Dermis blood vessel endothelial cell (primary cell): ENCODE measurements around the gene CGB8. TPM values are rescaled to one million over a fixed set of nuclear protein-coding genes. Genes with fewer than 3 reads are reported as not detected.

Experiments used
- DNase-seq: peaks from one replicate; pipeline ENCODE4 v3.0.0; 2010
- total RNA-seq: library from RNA; depleted of rRNA; stranded (reverse); fragments of >200 nt; gene quantifications from 2 replicates; pipeline ENCODE4 v1.2.3, GENCODE V29; 2014

CGB8 gene
- total RNA-seq, 1 donor from 2014 or later: not detected

- DNase-seq: no peak
These were observed 43.8 kb downstream of the CGB8 start for GRCh38 chr19:49004964-49005614.

GRCh38 chr19:49004133-49004532 is 44.8 kb downstream of the CGB8 start:
- DNase-seq: no peak

- DNase-seq: peak; percentile 87
These were observed 49.2 kb downstream of the CGB8 start for GRCh38 chr19:48999481-49000325.

DNA sequence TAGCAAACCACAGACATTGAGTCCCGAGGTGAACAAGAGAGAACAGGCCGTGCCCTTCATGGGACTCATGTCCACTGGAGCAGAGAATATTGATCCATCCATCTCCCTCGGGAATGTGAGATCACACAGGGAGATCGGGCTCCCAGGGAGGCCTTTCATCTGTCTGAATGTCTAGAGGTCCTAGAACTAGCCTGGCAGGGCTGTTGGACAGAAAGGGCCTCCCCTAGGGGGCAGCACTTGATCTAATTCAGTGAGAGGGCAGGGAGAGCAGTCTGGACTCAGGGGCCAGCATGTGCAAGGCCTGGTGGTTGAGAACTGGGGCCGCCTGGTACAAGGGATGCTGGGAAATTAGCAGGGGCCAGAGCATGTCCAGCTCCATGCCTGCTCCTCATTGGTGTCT is 50.9 kb downstream of the CGB8 start:
- peak; percentile 79 for DNase-seq

Other genes starting within 250 kb of the CGB8 start
- gene BCAT2, start 238.1 kb downstream of the CGB8 start, total RNA-seq: 40.7 and 56.7 TPM in 2 replicates
- gene HSD17B14, start 212.6 kb downstream of the CGB8 start, total RNA-seq: 1.5 and 8.0 TPM in 2 replicates
- 2.6 and 6.5 TPM in 2 replicates for gene PLEKHA4, start 180.5 kb downstream of the CGB8 start, total RNA-seq
- 39.2 and 59.6 TPM in 2 replicates for gene PPP1R15A, start 176.7 kb downstream of the CGB8 start, total RNA-seq
- 0.34 TPM in 1 of 2 replicates, not detected in the other for gene TULP2, start 150.4 kb downstream of the CGB8 start, total RNA-seq
- gene NUCB1, start 148.8 kb downstream of the CGB8 start, total RNA-seq: 167 and 333 TPM in 2 replicates
- gene DHDH, start 115.4 kb downstream of the CGB8 start, total RNA-seq: not detected in 2 replicates
- 96.8 and 134 TPM in 2 replicates for gene BAX, start 94.2 kb downstream of the CGB8 start, total RNA-seq
- 1,252 and 1,399 TPM in 2 replicates for gene FTL, start 83.8 kb downstream of the CGB8 start, total RNA-seq
- gene GYS1, start 55.8 kb downstream of the CGB8 start, total RNA-seq: 14.8 and 28.8 TPM in 2 replicates
- gene RUVBL2, start 55.2 kb downstream of the CGB8 start, total RNA-seq: 172 and 278 TPM in 2 replicates
- not detected in 2 replicates for gene LHB, start 32.0 kb downstream of the CGB8 start, total RNA-seq
- not detected in 2 replicates for gene CGB3, start 24.8 kb downstream of the CGB8 start, total RNA-seq
- gene CGB2, start 17.2 kb downstream of the CGB8 start, total RNA-seq: not detected in 2 replicates
- gene CGB1, start 12.2 kb downstream of the CGB8 start, total RNA-seq: not detected in 2 replicates
- not detected in 2 replicates for gene CGB5, start 5.3 kb downstream of the CGB8 start, total RNA-seq
- gene CGB7, start 8.6 kb upstream of the CGB8 start, total RNA-seq: not detected in 2 replicates
- gene NTF4, start 15.7 kb upstream of the CGB8 start, total RNA-seq: not detected in 2 replicates
- not detected in 2 replicates for gene KCNA7, start 23.6 kb upstream of the CGB8 start, total RNA-seq
- gene SNRNP70, start 36.3 kb upstream of the CGB8 start, total RNA-seq: 142 and 166 TPM in 2 replicates
- gene LIN7B, start 65.3 kb upstream of the CGB8 start, total RNA-seq: 0.56 and 0.68 TPM in 2 replicates
- 0.65 and 1.4 TPM in 2 replicates for gene C19orf73, start 70.0 kb upstream of the CGB8 start, total RNA-seq
- gene PPFIA3, start 70.4 kb upstream of the CGB8 start, total RNA-seq: 4.0 and 12.9 TPM in 2 replicates
- not detected in 2 replicates for gene HRC, start 106.3 kb upstream of the CGB8 start, total RNA-seq
- gene TRPM4, start 108.7 kb upstream of the CGB8 start, total RNA-seq: 20.9 and 25.7 TPM in 2 replicates